Cortex of kidney (tissue), 1 donor: ENCODE measurements around the gene HAO2.
"Not testable (repeated sequence)": the region's sequence is repeated elsewhere in the genome, so short reads cannot be mapped to it uniquely, and the experiment has no call there.

Experiments
- DNase-seq: peaks from one replicate; lab custom pipeline; 2025; lab: John Stamatoyannopoulos, UW

Gene HAO2

DNA sequence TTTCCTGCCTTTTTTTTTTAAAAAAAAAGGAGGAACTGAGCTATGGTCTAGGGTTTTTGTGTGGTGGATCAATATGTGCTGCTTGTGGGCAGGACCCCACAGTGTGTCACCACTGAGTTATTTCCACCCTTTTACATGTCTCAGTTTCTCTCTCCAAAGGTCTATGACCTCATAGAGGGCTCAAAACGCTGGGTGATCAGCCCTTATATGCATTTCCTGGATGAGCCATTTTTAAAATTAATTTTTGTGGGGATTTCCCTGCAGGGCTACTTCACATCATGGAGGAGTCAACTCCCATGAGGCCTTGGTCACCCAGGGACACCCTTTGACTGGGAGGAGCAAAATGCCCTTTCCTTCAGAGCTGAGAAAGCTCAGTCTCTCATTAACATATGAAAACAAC lies 20.7 kb upstream of the HAO2 start:
- no peak for DNase-seq

DNA sequence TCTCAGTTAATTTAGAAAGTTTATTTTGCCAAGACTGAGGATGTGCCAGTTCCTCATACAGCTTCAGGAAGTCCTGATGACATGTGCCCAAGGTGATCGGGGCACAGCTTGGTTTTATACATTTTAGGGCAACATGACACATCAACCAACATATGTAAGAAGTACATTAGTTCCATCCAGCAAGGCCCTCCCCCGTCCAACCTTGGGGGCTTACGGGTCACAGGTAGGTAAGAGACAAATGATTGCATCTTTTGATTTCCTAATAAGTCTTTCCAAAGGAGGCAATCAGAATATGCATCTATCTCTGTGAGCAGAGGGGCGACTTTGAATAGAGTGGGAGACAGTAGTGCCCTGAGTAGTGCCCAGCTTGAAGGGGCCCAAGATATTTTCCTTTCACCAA lies 19.6 kb upstream of the HAO2 start:
- DNase-seq, result no peak

DNA sequence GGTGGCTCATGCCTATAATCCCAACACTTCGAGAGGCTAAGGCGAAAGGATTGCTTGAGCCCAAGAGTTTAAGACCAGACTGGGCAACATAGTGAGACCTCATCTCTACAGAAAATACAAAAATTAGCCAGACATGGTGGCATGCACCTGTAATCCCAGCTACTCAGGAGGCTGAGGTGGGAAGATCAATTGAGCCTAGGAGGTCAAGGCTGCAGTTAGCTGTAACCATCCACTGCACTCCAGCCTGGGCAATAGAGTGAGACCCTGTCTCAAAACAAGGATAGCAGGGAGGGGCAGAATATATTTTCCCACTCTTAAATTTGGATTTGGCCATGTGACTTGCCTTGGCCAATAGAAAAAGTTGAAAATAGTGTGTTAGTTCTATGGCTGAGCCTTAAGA lies 17.7 kb upstream of the HAO2 start:
- not testable (repeated sequence) for DNase-seq

DNA sequence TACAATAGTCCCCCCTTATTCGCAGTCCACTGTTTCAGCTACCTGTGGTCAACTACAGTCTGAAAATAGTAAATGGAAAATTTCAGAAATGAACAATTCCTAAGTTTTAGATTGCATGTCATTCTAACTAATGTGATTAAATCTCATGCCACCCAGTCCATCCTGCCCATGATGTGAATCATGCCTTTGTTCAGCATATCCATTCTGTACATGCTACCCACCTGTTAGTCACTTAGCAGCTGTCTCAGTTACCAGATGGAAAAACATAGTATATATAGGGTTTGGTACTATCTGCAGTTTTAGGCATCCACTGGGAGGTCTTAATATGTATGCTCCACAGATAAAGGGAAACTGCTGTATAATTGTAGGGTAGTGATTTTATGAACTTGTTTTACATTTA lies 16.6 kb upstream of the HAO2 start:
- no peak for DNase-seq

DNA sequence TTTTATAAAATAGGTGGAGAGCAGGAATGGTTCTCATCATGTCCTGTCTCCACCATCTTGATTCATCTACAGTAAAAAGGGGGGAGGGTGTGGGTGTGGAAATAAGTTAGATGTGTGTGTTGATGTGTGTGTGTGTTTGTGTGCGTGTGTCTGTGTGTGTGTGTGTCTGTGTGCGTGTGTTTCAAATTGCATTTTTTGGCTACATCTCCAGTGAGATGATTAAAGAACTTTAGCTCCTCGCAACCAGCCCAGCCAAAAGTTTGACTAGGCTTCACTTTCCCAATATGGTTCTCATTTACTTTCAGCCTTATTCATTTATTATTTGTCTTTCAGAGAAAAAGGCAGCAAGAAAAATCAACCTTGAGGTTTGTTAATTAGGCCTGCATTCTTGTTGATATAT lies 14.7 kb upstream of the HAO2 start:
- DNase-seq, result no peak

DNA sequence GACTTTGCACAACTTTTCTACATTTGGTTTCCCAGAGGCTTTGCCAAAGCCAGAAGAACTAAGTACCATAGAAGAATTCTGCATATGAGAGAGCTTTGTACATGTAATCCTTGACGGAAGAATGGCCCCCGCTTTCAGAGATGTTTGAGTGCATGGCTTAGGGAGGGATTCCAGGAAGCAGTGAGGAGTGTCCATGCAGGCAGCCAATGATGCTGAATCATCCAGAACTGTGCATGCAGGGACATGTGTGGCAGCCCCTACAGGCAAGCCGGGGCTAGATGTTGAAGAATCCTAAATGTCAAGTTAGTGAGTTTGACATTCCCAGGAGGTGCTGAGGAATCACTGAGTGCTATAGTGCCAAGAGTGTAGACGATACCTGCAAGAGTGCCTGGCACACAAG lies 9.9 kb upstream of the HAO2 start:
- no peak for DNase-seq

DNA sequence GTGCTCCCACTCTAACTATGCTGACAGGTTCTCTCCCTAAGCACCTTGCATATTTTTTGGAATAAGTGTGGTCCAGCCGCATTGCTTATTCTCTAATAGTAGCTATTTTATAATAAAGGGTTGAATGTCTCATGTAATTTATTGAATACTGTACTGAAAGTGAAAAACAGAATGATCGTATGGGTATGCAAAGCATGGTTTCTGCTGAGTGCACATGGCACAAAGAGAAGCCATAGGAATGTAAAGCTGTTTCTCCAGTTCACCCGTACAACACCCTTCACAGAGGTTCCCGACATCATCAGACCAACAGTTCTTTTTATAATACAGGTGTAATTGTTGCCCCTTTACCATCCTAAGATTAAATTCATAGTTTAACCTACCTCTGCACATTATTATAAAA lies 8.9 kb upstream of the HAO2 start:
- DNase-seq, result no peak

DNA sequence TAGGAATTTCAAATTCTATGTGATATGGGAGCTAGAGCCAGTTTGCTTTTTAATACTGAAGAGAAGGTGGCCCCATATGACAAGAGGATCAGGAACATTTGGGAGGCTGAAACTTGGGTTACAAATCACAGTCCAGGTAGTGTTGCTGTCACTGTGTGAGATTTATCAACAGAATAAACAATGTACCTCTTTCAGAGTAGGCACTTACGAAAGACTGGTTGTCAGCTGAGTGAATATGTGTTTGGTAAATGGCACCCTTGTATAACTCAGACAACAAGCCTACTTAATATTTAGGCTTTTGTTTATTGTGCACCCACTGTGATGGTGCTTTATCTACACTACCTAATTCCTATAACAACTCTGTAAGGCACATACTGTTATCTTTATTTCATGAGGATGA lies 7.4 kb upstream of the HAO2 start:
- DNase-seq, result no peak

DNA sequence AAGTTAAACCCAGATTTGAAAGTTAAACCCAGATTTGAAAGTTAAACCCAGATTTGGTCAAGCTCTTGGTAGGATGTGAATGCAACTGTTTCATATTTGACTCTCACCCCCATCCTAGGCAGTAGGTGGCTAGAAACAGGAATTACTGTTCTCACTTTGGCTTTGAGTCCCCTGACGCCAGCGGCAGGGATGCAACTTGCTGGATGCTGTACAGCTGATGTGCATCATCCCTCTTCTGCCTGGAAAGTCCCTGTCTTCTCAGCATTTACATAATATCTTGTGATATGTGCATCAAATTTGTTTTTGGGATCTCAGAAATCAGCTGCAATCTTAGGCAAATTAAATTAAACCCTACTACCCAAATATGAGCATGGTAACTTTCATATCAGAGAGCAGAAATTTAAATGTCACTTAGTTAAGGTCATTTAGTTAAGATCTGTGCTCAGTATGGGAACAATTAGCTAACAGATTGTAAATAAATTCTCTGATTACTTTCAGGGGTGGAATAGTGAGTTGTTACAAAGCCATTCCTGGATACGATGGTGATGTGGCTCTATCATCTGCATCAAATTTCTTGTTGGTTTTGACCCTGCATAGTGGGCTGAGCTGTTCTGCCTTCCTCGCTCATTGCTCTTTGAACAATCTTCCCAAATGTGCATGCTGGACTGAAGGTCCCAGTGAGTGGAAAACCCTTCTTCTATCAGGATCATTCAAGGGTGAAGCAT lies 6.8 kb upstream of the HAO2 start:
- no peak for DNase-seq

DNA sequence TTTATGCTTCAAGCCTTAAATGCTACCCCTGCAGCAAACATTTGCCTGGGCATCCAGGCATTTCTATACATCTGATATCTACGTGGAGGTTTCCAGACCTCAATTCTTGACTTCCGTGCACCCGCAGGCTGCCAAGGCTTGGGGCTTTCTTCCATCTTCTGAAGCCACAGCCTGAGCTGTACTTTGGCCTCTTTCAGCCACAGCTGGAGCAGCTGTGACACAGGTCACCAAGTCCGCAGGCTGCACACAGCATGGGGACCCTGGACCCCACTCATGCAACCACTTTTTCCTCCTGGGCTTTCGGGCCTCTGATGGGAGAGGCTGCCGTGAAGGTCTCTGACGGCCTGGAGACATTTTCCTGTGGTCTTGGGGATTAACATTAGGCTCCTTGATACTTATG lies 5.4 kb upstream of the HAO2 start:
- no peak for DNase-seq

DNA sequence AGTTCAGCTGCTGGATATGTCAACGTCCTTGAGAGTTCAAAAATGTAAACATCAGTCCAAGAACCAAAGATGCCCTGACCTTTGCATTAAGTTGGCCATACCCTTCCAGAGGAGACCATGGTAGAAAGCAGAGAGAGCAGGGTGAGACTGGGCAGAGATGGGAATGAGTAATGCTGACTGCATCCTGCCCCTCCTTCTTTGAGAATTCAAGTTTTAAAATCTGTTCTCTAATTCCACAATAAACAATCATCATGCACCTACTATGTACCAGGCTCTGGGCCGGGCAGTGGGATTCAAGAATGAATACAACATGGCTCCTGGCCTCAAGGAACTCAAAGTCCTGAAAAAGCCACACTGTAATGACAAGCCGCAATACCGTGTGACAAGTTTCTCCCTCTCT lies 3.9 kb upstream of the HAO2 start:
- no peak for DNase-seq

DNA sequence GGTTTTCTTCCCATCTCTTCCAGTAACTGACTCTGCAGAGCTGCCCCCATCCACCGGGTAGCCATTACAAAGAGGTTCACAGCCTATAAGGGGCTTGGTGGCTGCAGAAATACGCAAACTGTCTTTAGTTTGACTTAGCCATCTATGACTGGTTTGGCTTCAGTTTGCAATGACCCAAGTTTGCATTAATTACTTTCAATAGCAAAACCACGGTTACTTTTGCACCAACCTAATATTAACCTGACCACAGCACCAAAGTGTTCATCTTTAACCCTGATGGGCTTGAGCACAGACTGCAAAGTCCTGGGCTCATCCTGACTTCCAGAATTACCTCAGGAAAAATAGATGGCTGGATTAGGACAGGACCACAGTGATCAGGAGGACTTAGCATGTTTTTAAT lies 2.2 kb upstream of the HAO2 start:
- no peak for DNase-seq

DNA sequence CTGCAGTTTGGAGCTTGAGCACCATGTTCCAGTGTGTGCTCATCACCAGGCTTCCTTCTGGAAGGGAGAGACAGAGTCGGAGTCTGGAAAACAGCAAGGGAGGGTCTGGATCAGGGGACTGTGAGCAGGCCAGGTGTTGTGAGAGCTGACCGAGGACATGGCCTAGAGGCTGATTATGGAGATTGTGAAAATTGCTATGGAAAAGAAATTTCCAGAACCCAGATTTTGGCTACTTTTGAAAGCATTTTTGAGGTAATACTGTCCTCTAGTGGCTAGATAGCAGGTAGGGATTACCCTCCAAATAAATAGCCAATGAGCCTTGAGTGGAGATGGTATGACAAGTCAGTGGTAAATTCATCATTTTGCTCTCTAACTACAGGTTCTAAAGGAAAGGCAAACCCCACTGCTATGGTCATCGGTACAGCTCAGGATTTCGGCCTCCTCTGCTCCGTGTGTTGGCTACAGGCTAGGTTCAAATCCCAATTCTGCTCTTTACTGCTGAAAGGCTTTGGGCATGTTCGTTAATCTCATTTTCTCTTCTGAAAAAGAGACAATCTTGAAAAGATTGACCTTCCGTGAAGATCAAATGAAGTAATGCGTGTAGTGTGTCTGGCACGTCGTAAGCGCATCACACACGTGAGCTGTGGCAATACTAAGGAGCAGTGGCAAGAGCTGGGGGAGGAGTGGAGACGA lies 1.0 kb upstream of the HAO2 start:
- DNase-seq, result no peak

DNA sequence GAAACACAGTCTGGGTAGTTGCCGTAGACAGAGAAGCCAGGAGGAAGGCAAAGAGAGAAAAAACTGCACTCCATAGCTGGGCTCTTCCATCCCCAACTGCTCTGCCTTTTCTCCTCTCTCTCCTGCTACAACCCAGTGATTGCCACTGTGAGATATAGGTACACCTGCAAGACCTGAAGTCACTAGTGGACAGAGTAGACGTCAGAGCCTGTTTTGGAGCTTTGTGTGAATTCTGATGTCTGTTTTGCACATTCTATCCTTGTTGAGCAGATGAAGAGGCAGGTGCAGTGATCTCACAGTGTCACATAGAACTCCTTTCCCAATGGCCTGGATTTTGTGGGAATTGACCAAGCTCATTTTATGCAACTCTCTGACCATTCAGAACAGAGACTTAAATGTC lies 2.2 kb downstream of the HAO2 start:
- no peak for DNase-seq

DNA sequence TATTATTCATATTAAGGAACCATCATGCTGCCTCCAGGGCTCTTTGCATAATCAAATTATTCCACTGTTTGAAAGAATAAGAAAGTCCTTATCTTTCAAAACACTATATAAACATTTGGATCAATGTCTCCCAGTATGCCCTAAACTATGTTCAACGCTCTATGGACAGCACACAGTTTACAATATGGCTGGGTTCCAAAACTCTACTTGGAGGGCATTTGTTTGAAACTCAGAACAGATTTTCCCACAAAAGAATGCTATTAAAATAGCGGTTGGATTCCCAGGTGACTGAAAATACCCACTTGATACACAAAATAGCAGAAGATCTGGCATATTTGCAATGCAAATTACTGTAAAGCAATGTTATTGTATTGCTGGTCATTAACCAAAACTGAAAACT lies 3.2 kb downstream of the HAO2 start:
- DNase-seq, result no peak

DNA sequence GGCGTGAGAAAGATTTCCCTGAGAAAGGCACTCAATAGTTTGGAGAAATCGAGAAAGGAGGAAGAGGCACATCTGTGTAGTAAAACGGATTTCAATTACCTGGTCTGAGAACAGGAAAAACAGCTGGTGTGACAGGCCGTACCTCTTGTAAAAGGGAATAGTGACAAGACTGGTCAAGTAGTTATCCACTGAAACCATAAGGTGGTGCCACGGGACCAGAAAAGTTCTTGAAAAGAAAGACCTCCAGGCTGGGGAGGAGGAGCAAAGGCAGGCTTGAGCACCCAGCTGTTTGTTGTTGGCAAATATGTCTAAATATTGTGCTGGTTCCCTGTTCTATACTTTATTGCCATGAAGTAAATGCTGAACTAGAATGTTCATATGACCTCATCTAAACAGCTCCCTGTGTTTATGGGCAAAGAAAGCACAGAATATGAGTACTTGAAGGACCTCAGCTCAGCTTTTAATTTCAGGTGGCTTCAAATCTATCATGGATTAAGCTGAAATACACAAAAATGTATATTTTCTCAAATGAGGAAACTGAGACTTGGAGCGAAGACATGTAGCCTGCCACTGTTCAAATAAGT lies 4.0 kb downstream of the HAO2 start:
- no peak for DNase-seq

DNA sequence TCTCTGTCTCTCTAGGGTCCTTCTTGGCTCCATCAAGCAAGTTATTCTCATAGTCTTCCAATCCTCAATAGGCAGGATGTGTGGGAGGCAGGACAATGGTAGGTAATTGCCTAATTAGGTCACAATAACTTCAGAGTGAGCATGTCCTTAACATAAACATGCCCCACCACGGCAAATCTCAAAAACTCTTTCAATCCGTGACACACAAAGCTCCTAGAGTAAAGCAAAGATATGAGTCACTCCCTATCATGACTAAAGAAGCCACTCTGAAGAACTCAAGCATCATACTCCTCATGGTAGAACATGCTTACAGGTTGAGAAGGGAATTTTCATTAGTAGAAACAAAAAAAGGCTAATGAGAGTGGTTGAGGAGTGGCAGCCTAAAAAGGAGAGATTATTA lies 4.9 kb downstream of the HAO2 start:
- no peak for DNase-seq

DNA sequence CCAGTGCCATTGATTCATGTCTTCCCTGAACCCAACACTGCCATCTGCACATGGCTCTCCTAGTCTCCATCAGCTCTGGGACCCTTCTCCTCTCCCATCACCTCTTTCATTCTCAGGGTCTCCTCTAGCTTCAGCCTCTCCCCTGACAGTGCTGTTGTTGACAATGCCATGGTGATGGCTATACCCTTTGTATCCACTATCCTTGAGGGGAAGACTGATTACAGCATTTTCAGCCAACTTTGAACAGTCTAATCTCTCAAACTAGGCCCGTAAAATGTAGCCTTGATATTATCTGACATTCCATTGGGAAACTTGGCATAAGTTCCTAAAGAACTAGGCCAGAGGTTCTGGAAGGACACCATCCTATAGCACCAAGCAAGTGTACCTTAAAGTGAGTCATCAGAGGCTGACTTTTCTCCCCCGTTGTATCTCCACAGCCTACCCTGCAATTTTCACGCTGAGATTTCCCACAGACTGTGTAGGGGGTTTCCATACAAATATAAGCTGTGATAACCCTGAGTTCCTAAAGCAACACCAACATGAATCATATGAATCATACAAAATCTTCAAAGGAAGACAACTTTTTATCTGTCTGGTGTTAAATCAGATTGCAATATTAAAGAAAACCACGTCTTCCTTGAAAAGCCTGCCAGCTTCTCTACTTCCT lies 5.8 kb downstream of the HAO2 start:
- DNase-seq, result no peak

DNA sequence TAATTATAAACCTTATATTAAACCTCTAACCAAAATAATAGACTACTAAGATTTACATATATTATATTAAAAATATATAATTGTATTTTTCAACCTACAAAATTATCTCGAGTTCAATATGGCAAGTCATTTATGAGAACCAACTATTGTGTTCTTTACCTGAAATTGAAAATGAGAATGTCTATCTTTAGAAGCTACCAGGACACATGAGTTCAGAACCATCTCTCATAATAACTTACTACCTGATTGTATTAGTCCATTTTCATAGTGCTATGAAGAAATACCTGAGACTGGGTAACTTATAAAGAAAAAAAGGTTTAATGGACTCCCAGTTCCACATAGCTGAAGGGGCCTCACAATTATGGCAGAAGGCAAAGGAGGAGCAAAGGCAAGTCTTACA lies 6.8 kb downstream of the HAO2 start:
- no peak for DNase-seq

DNA sequence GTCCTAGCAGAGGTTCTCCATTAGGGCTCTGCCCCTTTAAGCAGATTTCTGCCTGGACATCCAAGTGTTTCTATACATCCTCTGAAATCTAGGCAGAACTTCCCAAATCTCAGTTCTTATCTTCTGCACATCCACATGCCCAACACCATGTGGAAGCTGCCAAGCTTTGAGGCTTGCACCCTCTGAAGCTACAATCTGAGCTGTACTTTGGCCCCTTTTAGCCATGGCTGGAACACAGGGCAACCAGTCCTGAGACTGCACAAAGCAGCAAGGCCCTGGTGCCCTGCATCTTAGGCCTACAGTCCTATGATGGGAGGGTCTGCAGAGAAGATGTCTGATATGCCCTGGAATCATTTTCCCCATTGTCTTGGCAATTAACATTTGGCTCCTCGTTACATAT lies 8.0 kb downstream of the HAO2 start:
- no peak for DNase-seq

DNA sequence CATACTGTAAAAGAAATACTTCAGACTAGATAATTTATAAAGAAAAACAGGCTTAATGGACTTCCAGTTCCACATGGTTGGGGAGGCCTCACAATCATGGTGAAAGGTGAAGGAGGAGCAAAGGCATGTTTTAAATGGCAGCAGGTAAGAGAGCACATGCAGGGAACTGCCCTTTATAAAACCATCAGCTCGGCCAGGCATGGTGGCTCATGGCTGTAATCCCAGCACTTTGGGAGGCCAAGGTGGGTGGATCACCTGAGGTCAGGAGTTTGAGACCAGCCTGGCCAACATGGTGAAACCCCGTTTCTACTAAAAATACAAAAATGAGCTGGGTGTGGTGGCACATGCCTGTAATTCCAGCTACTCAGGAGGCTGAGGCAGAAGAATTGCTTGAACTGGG lies 9.0 kb downstream of the HAO2 start:
- not testable (repeated sequence) for DNase-seq

DNA sequence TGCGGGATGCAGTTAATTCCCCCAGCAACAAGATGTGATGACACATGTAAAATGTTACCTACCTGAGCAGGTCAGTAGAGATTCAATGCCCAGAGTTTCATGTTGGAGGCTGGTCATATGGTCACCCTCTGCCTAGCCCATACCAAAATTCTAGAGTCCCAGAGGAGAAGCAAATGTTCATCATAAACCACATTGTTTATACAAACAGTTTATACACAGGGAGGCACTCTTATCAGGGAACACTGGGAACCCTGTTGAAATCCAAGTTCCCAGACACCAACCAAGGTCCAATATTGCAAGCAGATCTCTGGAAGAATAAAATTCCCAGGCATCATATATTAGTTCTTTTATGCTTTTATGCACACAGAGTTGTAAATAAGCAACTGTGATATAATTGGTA lies 10.5 kb downstream of the HAO2 start:
- no peak for DNase-seq

DNA sequence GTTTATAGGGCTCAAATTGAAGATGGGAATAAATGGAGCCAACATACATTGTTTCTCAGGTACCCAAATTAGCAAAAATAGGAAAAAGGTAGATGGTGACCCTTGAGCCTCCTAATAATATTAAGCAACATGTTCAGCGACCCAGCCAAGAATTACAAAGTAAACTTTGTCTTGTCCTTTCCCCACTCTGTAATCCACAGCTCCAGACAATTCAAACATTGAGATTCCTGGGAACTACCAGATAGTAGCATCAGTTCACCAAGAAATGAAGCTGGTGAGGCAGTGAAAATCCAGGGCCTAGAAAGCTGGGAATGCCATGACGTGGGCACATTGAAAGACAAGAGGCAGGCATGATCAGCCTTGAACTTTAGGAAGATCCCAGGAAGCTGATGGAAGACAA lies 11.7 kb downstream of the HAO2 start:
- no peak for DNase-seq
